PC-9 (cell line): ENCODE results near the gene ATG2A. TPM values are rescaled to one million over a fixed set of nuclear protein-coding genes. Genes with fewer than 3 reads are reported as not detected.
A peak's percentile ranks its signal among the peaks of the same experiment; 100 is the strongest.

Experiments
- BruUV-seq: library from RNA; stranded (reverse); fragments of 400-500 nt; replicated peaks from 2 replicates; lab custom pipeline; 2021; lab: Mats Ljungman, UMichigan
- CTCF ChIA-PET: fragments of 300-600 bp; sonication (Branson Sonifier 250); formaldehyde crosslinking; loops from one replicate; lab custom pipeline; 2022; ENCODE audit warnings: antibody characterized with exemption; lab: Charles Lee
- POLR2A ChIA-PET: fragments of 300-600 bp; sonication (Branson Sonifier 250); formaldehyde crosslinking; loops from one replicate; lab custom pipeline; 2022; ENCODE audit warnings: antibody characterized with exemption; ENCODE audit not compliant: unreplicated experiment; lab: Charles Lee
- DNase-seq, 2 experiments: peaks; one replicate each; pipeline versions ENCODE4 v3.0.0 to v3.0.0-alpha.2; 2015 to 2022; ENCODE audit warnings: mixed read lengths in 1 of 2
- H2AFZ ChIP-seq: fragments of 200-600 bp; sonication (generic); 2 replicates; pipeline ENCODE4 v1.8.1; 2017; ENCODE audit warnings: antibody characterized with exemption
- H3F3A ChIP-seq: fragments of 200-600 bp; sonication (generic); 2 replicates; pipeline ENCODE4 v1.8.1; 2017; ENCODE audit warnings: antibody characterized with exemption, mild to moderate bottlenecking, low read depth; ENCODE audit not compliant: insufficient read depth
- H3K27ac ChIP-seq: fragments of 200-600 bp; sonication (generic); 2 replicates; pipeline ENCODE4 v1.6.1; 2016; ENCODE audit warnings: mixed run types
- H3K27me3 ChIP-seq: fragments of 200-600 bp; sonication (generic); 2 replicates; pipeline ENCODE4 v1.6.1; 2016; ENCODE audit warnings: low read depth, mixed run types; ENCODE audit not compliant: insufficient read depth
- H3K36me3 ChIP-seq: fragments of 200-600 bp; sonication (generic); 2 replicates; pipeline ENCODE4 v1.6.1; 2016; ENCODE audit warnings: low read depth, mixed run types
- H3K4me1 ChIP-seq: fragments of 200-600 bp; sonication (generic); replicated peaks from 2 replicates; pipeline ENCODE4 v1.6.1; 2016; ENCODE audit warnings: mixed run types; ENCODE audit not compliant: insufficient read depth
- H3K4me2 ChIP-seq: fragments of 200-600 bp; sonication (generic); 2 replicates; pipeline ENCODE4 v1.6.1; 2017; ENCODE audit warnings: mixed run types
- H3K4me3 ChIP-seq: fragments of 200-600 bp; sonication (generic); 2 replicates; pipeline ENCODE4 v1.6.1; 2016; ENCODE audit warnings: mixed run types
- H3K79me2 ChIP-seq: fragments of 200-600 bp; sonication (generic); 2 replicates; pipeline ENCODE4 v1.6.1; 2017; ENCODE audit warnings: low read depth, mixed run types
- H3K9me2 ChIP-seq: fragments of 200-600 bp; sonication (generic); 2 replicates; pipeline ENCODE4 v1.8.1; 2017; ENCODE audit warnings: mild to moderate bottlenecking; ENCODE audit not compliant: insufficient read depth
- H3K9me3 ChIP-seq: fragments of 200-600 bp; sonication (generic); 2 replicates; pipeline ENCODE4 v1.8.1; 2016; ENCODE audit warnings: low read depth; ENCODE audit not compliant: insufficient read depth
- H4K20me1 ChIP-seq: fragments of 200-600 bp; sonication (generic); 2 replicates; pipeline ENCODE4 v1.8.1; 2017; ENCODE audit not compliant: insufficient read depth
- CTCF ChIP-seq: fragments of 200-600 bp; sonication (generic); conservative IDR thresholded peaks from 2 replicates; pipeline ENCODE4 v1.6.1; 2017; ENCODE audit warnings: mixed run types, antibody characterized with exemption, mild to moderate bottlenecking, moderate library complexity
- EZH2 ChIP-seq: fragments of 200-600 bp; sonication (generic); IDR thresholded peaks from 2 replicates; pipeline ENCODE4 v1.8.0; 2017; ENCODE audit warnings: antibody characterized with exemption, low read depth
- intact Hi-C: fragments of 100-400 bp; cut with micrococcal nuclease; formaldehyde crosslinking; loops from one replicate; pipeline ENCODE4 v1.10.0; 2022; ENCODE audit not compliant: unreplicated experiment
- total RNA-seq: library from RNA; stranded (reverse); gene quantifications from 2 replicates; pipeline ENCODE4 v1.2.3, GENCODE V29; 2021

Gene ATG2A
- total RNA-seq, 1 experiment from 2014 or later = 48.2 TPM

GRCh38 chr11:64890522-64890939, 26.5 kb downstream of the ATG2A start:
- H3K36me3 ChIP-seq = no peaks in the 10 kb centered on the region
- H3K9me3 ChIP-seq = no peaks in the 10 kb centered on the region
- H3K4me1 ChIP-seq = peaks cover 21% of the 10 kb centered on the region
- no peak overlapping the region for H2AFZ ChIP-seq
- no peaks in the 10 kb centered on the region for H3K27me3 ChIP-seq
- H3K79me2 ChIP-seq = no peaks in the 10 kb centered on the region
- POLR2A ChIA-PET = no interaction called here
- no peaks in the 10 kb centered on the region for H3K9me2 ChIP-seq
- CTCF ChIA-PET = interaction anchor here (0.6 to 2.0 kb wide), 3 partner anchors 42 to 72 kb away, joined by 5 to 17 read pairs (median 9); no protein-coding TSS in a partner anchor
- no peak for DNase-seq
- intact Hi-C loops = no loop called here
- H3K27ac ChIP-seq = no peak overlapping the region
- no peak overlapping the region for H3K4me3 ChIP-seq
- TF ChIP-seq EZH2 = no peak
- no peak for TF ChIP-seq CTCF
- H4K20me1 ChIP-seq = no peaks in the 10 kb centered on the region
- peaks cover 23% of the 10 kb centered on the region; the same call in 1 of the 2 replicates for H3F3A ChIP-seq
- BruUV-seq = no TSS peak
- H3K4me2 ChIP-seq = no peak overlapping the region

GRCh38 chr11:64888729-64889511, 28.1 kb downstream of the ATG2A start:
- TF ChIP-seq EZH2 = no peak
- TF ChIP-seq CTCF = no peak
- no peak overlapping the region for H3K27ac ChIP-seq
- intact Hi-C loops = no loop called here
- H3K36me3 ChIP-seq = no peaks in the 10 kb centered on the region
- H3F3A ChIP-seq = peaks cover 29% of the 10 kb centered on the region; the same call in 1 of the 2 replicates
- H4K20me1 ChIP-seq = no peaks in the 10 kb centered on the region
- H2AFZ ChIP-seq = no peak overlapping the region
- H3K4me1 ChIP-seq = peaks cover 24% of the 10 kb centered on the region
- no peaks in the 10 kb centered on the region for H3K9me2 ChIP-seq
- no peak overlapping the region for H3K4me2 ChIP-seq
- H3K27me3 ChIP-seq = no peaks in the 10 kb centered on the region
- ChIA-PET CTCF (interaction anchor here (0.7 to 2.0 kb wide), 3 partner anchors 12 to 41 kb away, joined by 3 to 9 read pairs (median 9); no protein-coding TSS in a partner anchor), POLR2A (interaction anchor here (0.6 kb wide), 1 partner anchor 40 kb away, joined by 3 read pairs; no protein-coding TSS in a partner anchor)
- no peaks in the 10 kb centered on the region for H3K9me3 ChIP-seq
- H3K79me2 ChIP-seq = no peaks in the 10 kb centered on the region
- no peak for DNase-seq
- no TSS peak for BruUV-seq
- no peak overlapping the region for H3K4me3 ChIP-seq

DNA sequence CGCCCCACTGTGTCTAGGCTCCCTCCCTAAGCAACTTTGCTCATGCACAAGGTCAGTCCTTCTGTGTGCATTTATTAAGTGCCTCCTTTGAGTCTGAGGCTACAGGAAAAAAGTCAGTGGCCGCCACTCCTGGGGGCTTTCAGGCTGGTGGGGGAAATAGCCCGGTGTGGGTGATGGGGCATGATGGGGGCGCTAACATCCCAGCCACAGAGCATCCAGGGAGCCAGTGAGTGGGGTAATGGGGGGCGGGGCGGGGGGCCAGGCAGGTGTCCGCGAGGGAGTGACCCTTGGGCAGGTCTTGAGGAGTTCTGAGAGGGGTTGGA, 28.6 kb downstream of the ATG2A start:
- H3K79me2 ChIP-seq = no peaks in the 10 kb centered on the region
- no peak overlapping the region for H2AFZ ChIP-seq
- CTCF ChIA-PET = interaction anchor here (0.6 to 1.5 kb wide), 10 partner anchors 12 to 84 kb away, joined by 3 to 13 read pairs (median 4); partner anchors contain the start of gene MAJIN
- no peaks in the 10 kb centered on the region for H3K27me3 ChIP-seq
- intact Hi-C loops = no loop called here
- TF ChIP-seq CTCF = no peak
- no peak for TF ChIP-seq EZH2
- peaks cover 24% of the 10 kb centered on the region for H3K4me1 ChIP-seq
- no peaks in the 10 kb centered on the region for H3K36me3 ChIP-seq
- H4K20me1 ChIP-seq = no peaks in the 10 kb centered on the region
- POLR2A ChIA-PET = interaction anchor here (0.7 kb wide), 1 partner anchor 39 kb away, joined by 3 read pairs; no protein-coding TSS in a partner anchor
- no peak overlapping the region; the same call in 1 of the 2 replicates for H3K4me3 ChIP-seq
- no peak overlapping the region for H3K27ac ChIP-seq
- H3K4me2 ChIP-seq = peak overlapping the region; percentile 76
- DNase-seq = no peak
- no peaks in the 10 kb centered on the region for H3K9me2 ChIP-seq
- no TSS peak for BruUV-seq
- no peaks in the 10 kb centered on the region for H3K9me3 ChIP-seq
- H3F3A ChIP-seq = peaks cover 29% of the 10 kb centered on the region; the same call in 1 of the 2 replicates
